GM12873 (cell line): ENCODE measurements around the gene FAM3B.

ENCODE experiments used
- CTCF ChIP-seq: IDR thresholded peaks from 2 replicates; pipeline ENCODE4 v1.5.1; 2012; ENCODE audit warnings: low read depth, mild to moderate bottlenecking, moderate library complexity, low read length, control low read depth; ENCODE audit not compliant: insufficient read depth; ENCODE audit errors: missing control alignments

FAM3B gene

GRCh38 chr21:41387824-41388223 lies 71.2 kb downstream of the FAM3B start:
- no peak for TF ChIP-seq CTCF

DNA sequence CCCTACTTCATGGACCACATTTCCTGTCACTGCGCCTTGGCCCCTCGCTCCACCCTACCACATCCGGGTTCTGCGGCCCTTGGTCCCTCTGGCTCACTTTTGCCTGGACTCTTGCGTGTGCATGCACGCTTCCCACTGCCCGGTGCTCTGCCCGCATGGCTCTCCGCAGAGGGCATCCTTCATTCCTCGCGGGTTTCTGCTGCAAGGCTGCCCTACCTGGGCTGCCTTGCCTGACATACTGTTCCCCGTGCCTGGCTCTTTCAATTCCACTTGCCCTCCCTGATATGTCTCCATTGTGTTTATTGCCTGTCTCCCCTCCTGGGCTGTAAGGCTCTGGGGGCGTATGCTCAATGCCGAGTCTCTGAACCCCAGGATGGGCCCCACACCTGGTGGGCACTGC lies 71.7 kb downstream of the FAM3B start:
- TF ChIP-seq CTCF: no peak

DNA sequence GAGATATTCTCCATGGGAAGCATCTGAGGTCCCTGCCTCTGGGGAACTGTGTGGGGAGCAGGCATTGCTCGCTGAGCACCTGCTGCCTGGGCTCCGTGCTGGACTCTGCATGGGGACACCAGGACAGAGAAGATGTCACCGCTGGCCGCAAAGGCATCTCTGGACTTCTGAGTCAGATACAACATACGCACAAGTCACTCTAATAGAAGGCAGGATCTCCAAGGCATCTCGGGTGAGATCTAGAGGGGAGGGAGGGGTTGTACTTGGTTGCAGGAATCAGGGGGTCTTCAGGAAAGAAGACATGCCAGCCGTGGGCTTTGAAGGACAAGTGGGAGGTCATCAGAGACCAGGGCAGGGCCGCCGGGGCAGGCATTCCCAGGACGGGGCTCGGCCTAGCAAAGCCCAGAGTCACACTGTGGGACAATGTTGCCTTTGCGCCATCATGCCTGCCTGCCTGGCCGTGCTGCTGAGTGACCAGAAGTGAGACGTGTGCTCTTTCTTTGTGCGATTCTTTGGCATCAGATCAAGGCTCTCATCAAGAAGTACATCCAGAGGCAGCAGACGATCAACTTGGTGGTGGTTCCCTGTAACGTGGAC lies 73.5 kb downstream of the FAM3B start:
- no peak for TF ChIP-seq CTCF

GRCh38 chr21:41393876-41394465 lies 77.4 kb downstream of the FAM3B start:
- no peak for TF ChIP-seq CTCF

GRCh38 chr21:41396558-41397075 lies 80.0 kb downstream of the FAM3B start:
- no peak for TF ChIP-seq CTCF

DNA sequence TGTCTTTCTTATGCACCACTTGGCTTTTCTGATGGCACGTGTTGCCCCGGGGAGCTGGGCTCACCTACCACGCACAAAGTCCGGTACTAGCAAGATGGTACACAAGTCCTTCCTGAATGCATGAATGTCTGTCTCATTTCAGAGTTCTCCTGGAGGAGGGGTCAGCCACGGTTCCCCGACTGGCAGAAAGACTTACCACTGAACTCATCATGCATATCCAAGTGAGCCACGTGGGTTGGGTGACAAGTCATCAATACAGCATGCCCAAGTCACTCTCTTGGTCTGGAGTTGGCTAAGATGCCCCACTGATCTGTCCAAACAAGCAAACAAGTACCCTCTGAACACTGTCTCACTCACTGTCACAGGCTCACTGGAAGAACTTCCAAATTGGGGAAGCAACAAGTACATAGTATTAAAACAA lies 80.9 kb downstream of the FAM3B start:
- no peak for TF ChIP-seq CTCF

DNA sequence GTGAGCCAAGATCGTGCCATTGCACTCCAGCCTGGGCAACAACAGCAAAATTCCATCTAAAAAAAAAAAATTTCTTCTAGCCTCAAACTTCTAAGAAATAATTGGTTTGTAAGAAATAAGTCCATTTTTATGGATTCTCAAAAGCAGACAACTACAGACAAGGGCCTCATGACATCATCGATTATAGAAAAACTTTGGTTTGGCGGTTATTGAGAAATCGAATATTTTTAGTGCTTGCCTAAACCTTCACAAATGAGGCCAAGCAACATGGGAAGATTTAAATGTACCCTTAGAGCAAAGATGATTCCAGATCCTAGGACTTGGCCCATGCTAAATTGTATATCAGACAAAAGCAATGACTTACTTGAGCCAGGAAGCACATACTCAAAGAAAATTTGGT lies 81.7 kb downstream of the FAM3B start:
- no peak for TF ChIP-seq CTCF
